GM12891 (cell line): ENCODE results near the gene CFC1B.
"Not testable (repeated sequence)": the region's sequence is repeated elsewhere in the genome, so short reads cannot be mapped to it uniquely, and the experiment has no call there.

ENCODE experiments used
- POLR2A ChIP-seq: IDR thresholded peaks from 2 replicates; pipeline ENCODE4 v1.6.1; 2011; ENCODE audit warnings: low read depth, low read length, control low read depth
- TAF1 ChIP-seq: IDR thresholded peaks from 2 replicates; pipeline ENCODE4 v1.6.1; 2011; ENCODE audit warnings: low read depth, low read length, control low read depth

- TF ChIP-seq POLR2A, TAF1: not testable (repeated sequence)
These were observed 53.2 kb downstream of the CFC1B start for GRCh38 chr2:130574230-130574629.
